ENCODE measurements around the gene CDC37.

GRCh38 chr19:10362259-10362658 is 41.1 kb downstream of the CDC37 start:
- TF ChIP-seq CTCF (IDR thresholded peaks at IDR 0.05) (no peak), POLR2A (IDR thresholded peaks at IDR 0.05) (no peak)

All from adrenal gland (tissue), 5 donors.